Activated naive CD8-positive, alpha-beta T cell treated with anti-CD3 and anti-CD28 coated beads, Interleukin-2, amount 50 U/mL, for 16 hours (primary cell): Measurements from ENCODE around the gene SETD4.
A peak's percentile ranks its signal among the peaks of the same experiment; 100 is the strongest.

Experiments
- DNase-seq: peaks from one replicate; pipeline ENCODE4 v3.0.0-alpha.2; 2020; ENCODE audit warnings: low read depth, low spot score

The SETD4 gene

DNA sequence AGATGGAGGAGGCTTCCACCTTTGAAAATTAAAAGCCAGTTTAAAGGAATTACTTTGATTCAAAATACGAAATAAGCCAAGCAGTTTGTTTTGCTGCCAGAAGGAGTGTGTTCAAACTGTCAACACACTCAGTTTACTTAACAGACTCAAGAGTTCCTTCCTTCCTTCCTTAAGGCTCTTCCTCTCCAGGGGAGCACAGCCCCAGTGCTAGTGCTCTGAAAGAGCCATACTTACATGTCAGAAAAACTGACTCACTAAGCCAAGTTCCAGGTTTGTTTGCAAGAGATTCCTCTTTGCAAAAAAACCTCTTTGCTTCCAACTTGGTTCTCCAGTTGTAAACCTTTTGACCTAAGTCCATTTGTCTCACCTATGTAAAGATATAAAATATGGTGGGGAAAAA is 14.3 kb downstream of the SETD4 start:
- DNase-seq, result no peak

DNA sequence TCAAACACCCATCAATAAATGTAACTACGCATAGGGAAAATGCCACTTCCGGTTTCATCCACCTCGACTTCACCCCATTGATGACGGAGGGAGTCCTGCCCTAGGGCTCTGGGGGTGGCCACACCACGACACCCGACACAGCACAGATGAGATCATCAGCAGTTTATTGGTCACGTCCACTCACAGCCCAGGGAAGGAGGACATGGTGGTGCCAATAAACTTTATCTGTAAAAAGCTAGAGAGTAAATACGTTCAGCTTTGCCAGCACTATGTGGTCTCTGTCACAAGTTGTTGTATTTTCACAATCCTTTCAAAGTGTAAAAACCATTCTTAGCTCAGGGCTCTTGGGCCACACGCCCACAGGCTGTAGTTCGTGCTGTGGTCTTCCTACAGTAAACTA is 16.3 kb downstream of the SETD4 start:
- DNase-seq, result no peak

DNA sequence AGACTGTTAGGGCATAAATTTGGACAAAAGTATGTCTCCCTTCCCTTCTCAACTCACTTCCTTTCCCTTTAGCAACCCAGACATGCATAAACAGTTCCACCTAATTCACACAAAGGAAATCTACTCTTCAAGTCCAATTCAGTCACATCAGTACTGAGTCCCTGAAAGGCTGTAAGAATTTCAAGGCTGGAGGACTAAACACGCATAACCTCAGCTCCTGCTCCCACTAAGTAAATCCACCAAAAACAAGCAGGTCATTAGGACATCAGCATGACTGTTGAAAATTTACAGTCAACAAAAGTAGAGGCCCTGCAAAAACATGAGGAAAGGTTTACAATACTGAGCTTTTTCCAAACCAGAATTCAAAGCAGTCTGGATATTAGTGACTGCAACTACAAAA is 18.4 kb downstream of the SETD4 start:
- no peak for DNase-seq

DNA sequence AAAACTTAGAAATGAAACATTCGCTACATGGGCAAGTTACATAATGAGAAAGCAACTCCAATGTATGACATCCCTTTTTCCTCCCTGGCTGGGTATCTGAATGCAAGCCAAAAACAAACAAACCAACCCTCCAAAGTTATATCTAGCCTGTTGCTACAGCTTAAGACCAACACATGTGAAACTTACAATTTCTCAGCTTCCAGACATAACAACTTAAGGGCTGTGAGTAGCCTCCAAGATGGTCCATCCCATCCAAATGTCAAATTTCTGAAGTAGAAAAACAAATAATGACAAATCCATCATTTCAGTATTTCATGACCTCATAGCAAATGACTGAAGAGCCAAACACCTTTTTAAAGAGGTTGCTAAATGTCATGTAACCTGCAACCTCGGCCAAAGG is 19.9 kb downstream of the SETD4 start:
- no peak for DNase-seq

DNA sequence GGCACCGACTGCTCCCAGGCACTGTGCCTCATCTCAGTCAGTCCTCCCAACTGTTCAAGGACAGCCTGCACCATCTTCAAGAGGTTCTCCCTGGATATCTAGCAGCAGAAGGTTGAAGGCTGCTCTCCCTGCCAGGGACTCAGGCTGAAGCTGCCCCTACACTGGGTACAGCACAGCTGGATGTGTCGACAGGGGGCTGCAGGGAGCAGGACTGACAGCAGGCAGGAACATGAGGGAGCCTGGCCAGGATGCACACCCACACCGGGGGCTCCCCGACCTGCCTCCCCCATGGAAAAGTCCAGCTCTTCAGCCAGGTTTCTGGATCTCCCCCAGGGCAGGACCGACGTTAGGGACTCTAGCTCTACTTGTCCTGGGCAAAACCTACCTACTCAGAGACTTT is 20.5 kb downstream of the SETD4 start:
- no peak for DNase-seq

DNA sequence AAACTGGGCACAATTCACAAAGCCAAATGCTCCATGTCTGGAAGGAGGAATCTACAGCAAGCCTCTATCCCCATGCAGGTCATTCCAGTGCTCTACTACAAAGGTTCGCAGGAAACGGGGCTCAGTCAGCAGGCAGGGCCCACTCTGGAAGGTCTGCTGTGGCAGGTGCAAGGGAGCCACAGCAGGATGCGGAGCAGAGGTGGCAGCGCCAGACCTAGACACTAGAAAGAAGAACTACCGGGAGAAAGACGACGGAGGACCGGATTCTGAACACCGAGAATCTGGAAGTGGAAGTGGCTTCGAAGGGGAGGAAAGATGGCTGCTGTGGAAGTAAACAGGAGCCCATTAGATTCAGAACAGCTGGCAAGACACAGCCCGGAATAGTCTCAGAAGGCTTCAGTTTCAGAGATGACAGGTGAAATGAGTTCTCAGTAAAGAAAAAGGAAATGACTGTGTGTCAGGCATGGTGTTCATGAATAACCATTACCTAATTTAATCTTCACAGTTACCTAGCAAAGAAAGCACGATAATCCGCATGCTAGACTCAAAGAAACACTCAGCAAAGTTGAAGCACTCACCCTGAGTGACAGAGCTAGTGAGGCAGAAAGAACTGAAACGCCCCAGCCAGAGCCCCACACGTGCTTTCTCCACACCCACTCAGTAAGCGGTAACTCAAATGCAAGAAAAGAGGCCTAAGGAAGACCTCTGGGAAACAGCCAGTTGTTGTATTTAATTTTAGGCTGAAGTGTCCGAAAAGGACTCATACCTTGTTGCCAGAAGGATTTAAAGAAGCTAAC is 21.4 kb downstream of the SETD4 start:
- no peak for DNase-seq

DNA sequence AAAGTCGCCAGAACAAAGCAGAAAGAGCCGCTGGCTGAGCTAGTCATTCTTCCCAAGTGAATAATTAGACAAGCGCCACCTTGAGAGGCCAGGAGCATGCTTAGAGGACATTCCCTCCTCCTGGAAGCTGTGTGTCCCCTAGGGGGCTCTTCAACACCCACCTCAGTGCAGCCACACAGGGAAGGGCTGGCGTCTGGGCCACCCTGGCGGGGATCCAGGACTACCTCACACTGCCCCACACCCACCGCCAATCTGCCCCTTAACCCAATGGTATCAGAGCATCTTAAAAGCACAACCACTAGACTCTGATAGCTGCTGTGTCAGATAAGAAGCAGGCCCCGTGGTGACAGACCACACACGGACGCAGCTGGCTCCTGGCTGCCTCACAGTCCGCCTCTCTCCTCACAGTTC is 24.9 kb downstream of the SETD4 start:
- DNase-seq, result no peak

DNA sequence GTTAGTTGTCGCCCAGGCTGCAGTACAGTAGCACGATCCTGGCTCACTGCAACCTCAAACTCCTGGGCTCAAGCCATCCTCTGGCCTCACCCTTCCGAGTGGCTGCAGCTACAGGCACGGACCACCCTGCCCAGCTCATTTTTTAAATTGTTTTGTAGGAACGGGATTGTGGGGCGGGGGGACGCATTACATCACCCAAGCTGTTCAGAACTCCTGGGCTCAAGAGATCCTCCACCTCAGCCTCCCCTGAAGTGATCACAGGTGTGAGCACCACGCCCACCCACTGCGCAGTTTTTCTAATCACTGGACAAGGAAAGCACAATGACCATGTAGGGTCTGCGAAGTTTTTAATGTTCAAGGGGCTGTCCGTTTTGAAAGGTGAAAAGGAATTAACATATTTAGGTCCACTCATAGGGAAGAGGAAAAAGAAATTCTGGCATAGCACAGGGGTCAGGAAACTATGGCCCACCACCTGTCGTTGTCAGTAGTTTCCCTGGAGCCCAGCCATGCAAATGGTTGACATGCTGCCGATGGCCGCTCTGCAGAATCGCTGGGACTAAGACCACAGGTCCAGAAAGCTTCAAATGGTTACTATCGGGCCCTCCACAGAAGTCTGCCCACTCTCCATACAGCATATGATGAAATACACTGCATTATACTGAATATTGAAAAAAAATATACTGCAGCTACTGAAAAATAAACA is 26.0 kb downstream of the SETD4 start:
- no peak for DNase-seq

DNA sequence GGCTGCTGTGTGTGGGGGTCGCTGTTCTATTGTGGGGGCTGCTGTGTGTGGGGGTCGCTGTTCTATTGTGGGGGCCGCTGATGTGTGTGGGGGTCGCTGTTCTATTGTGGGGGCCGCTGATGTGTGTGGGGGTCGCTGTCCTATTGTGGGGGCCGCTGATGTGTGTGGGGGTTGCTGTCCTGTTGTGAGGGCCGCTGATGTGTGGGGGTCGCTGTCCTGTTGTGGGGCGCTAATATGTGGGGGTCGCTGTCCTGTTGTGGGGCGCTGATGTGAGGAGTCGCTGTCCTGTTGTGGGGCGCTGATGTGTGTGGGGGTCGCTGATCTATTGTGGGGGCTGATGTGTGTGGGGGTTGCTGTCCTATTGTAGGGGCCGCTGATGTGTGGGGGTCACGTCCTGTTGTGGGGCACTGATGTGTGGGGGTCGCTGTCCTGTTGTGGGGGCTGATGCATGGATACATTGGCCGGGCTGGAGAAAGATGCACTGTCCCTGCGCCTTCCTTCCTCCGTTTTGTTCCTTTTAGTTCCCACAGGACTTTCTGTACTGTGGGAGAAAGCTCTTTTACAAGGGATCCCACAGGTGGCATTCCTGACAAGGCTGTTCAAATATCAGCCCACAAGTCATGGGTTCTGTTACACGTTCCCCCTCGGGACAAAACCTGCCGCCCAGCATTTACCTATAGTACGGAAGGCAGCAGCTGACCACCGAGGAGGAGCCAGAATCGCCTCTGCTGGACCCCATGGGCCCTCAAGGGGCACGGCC is 27.5 kb downstream of the SETD4 start:
- DNase-seq, result no peak

DNA sequence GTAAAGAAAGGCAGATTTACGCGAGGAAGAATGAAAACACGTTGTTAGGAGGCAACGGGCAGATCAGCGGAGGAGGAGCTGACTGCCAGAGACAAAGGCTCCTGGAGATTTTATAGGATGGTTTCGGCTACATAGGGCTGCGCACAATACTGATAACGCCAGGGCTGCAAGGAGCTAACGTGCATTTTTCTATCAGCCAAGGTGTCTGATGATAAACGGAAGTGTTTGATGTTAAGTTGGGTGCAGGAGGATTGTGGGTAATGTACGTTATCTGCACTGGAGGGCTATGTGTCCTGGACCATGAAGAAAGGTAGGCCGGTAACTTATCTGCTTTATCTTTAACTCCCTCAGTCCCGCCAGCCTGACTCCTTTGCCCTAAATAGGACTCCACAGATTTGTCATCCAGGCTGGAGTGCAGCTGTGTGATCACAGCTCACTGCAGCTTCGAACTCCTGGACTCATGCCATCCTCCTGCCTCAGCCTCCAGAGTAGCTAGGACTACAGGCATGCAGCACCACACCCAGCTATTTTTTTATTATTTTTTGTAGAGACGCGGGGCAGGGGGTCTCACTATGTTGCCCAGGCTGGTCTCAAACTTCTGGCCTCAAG is 29.6 kb downstream of the SETD4 start:
- no peak for DNase-seq

DNA sequence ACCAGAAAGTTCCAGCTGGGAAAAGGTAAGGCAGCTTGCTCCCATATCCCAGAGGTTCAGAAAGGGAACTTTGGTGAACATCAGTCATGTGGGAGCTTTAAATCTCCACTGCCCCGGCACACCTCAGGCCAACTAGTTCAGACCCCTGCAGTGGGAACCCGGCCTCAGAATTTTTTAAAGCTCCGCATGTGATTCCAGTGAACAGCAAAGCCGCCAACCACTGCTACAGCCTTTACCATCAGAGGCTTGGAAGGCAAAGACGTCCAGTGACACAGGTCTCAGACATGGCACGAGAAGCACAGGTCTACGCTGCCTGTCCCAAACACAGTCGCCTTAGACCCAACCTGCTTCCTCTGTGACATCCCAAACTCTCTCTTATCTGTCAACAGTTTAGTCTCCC is 31.0 kb downstream of the SETD4 start:
- no peak for DNase-seq

DNA sequence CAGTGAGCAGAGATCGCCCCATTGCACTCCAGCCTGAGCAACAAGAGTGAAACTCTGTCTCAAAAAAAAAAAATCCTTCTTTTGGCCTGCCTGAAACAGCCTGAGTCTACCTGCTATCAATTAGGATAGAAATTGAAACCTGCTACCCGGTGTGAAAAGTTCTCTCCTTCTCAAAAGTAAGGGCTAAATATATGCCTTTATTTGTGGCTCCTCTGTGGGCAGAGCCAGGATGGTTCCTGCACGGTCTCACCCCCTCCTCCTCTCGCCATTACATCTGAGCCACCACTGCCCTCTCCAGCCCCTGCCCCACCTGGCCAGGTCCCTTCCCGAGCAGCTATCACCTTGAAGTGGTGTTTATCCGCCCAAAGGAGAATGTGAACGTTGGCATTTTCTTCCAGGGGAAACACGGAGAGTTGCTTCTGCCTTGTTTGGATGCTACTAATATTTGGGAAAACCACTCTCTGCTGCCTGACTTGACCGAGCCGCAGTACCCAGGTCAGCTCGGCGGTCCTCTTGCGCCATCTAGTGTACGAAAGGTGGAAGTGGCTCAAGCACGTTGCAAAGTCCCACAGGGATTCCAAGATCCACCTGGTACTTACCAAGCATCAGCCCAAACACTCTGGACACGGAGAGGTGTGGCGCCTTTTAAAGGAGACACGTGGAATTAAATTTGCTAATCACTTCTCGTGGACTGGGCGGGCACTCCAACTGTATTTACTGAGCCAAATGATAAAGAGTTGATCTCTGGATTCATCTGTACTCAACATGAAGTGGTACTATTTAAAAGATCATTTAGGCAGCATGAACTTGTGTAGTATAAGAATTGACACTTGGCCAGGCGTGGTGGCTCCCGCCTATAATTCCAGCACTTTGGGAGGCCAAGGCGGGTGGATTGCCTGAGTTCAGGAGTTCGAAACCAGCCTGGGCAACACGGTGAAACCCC is 31.9 kb downstream of the SETD4 start:
- peak; percentile 32 for DNase-seq

DNA sequence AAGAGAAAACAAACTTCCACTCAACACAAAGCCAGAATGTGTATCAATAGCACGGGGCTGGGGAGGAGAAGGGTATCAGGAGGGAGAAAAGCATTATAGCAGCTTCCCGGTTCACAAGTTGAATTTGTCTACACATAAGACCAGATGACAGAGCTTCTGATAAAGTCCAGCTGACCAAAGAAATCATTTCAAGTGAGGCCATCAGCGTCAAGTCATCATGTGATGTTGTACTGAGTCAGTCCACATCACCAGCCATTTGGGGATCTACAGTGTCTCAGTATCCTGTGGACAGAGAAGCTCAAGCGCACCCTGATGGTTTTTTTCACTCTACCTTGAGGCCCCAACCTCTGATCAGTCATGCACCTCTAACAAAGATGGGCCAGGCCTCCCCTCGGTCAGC is 33.0 kb downstream of the SETD4 start:
- no peak for DNase-seq

DNA sequence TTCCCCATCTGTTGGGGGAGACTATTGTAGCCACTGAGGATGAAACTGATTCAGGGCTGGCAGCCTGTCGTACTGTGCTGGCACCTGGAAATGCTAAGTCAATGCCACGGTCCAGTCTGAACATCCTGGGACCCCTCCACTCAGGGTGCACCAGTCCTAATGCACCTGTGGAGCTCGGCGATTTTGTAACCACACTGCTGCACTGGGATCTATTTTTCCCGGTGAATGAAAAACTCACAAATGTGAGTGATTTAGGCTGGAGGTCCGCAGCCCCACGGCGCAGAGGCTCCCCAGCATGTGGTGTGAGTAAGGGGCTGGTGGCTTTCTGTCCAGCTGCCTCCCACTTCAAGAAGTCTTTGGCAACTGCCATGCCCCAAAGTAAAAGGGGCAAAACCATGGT is 35.5 kb downstream of the SETD4 start:
- no peak for DNase-seq

DNA sequence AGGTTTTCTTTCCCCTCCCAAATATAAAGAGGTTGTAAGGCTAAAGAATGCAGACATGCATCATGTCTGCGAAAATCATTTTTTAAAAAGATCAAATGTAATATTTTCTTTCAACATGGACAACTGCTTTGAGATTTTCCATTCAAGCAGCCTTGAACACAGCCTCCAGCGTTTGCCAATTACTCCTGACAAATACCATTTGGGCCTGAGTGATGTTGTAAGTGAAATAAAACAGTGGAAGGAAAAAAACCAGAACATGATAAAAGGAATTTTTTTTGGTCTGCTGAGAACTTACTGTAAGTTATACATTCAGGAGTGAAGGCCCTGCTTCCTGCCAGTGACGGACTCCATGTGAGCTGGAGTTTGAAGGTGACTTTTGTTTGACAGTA is 37.2 kb downstream of the SETD4 start:
- DNase-seq, result no peak

DNA sequence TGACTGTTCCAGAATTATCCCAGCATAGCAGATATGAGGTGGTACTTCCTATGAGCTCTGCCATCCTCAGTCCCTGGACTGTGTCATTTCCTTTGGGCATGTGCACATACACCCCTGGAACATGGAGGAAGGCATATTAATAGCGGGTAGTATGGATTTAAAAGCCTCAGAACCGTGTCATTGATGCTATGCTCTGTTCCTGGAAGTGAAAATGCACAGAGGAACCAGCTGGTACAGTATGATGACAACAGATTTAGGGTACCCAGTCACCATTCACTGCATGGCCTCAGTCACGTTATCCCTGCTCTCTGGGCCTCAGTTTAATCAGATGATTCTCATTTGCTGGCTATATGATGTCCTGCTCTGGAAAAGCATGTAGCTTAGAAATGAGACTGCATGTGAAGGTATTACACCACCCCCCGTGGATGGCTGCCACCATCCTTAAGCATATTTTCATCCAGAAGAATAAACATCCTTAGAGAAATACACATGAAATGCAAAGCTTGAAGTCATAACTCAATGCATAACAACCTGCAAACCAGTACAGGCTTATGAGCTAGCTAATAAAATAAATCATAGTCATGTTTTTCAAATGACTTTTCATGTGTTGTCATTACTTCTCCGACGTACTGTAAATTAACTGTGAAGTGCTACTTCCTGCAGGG is 37.8 kb downstream of the SETD4 start:
- no peak for DNase-seq

DNA sequence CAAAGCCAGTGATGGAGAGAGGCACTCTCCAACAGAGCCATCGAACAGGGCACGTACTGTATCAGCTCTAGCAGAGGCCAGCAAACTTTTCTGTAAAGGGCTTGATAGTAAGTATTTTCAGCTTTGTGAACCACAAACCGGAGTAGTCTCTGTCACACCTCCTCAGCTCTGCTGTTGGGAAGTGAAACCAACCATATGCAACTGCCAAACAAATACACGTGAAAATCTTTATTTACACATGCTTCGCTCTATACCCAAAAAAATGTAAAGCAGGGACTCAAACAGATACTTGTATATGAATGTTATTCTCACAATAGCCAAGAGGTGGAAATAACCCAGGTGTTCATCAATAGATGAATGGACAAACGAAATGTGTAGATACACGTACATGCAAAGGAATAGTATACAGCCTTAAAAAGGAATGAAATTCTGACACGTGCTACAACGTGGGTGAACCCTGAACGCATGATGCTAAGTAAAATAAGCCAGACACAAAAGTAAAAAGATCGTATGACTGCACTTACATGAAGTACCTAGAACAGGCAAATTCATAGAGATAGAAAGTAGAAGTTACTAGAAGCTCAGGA is 39.0 kb downstream of the SETD4 start:
- no peak for DNase-seq

DNA sequence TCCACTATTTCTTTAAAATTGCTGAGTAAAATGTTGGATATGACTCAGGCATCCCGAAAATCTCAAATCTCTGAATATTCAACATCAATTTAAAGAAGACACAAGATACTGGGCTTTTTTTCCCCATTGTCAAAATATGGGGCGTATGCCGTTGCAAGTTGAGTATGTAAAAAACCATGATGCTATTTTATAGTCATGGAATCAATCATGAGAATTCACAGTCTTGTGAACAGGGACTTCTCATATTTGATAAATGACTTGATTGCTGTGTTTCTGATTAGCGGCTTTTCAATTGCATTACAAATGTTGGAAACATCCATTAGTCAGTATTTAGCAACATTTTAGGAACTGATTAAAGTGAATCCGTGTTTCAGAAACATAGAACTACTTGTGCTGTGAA is 45.3 kb downstream of the SETD4 start:
- no peak for DNase-seq

DNA sequence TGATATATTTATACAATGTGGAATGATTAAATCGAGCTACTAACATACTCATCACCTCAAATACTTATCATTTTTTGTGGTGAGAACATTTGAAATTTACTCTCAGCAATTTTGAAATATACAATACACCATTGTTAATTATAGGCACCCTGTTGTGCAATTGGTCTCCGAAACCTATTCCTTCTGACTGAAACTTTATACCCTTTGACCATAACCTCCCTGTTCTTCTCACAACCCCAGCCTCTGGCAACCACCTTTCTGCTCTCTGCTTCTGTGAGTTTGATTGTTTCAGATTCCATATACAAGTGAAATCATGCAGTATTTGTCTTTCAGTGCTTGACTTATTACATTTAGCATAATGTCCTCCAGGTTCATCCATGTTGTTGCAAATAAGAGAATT is 49.5 kb downstream of the SETD4 start:
- no peak for DNase-seq

DNA sequence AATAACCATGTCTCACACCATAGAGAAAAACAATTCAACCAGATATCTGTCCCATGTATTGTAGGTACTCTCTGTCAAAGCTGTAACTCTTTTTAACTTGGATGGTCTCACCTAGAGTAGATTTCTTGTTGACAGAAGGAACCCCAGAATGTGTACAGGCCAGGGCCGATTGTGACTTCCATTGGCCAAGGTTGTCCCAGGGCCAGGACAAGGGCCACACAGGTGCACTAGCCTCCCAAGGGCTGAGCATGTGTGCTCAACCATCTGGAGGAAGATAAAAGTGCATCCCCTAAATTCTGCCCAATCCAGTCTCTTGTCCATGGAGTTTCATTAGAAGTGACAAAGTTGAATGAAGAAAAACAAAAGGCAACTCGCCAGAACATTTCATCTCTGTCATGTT is 51.8 kb downstream of the SETD4 start:
- DNase-seq, result no peak
